Body of pancreas (tissue), 4 donors: Measurements from ENCODE around the gene SETDB2. TPM values are rescaled to one million over a fixed set of nuclear protein-coding genes. Genes with fewer than 3 reads are reported as not detected.

Experiments used
- ATAC-seq: fragments of 150-250 bp; one replicate; pipeline ENCODE4 v1.9.1; 2016
- DNase-seq, 4 donors: peaks; one replicate each; pipeline ENCODE4 v3.0.0-alpha.2; 2019
- H3K27ac ChIP-seq, 4 donors: fragments of 200-600 bp; sonication (generic); 1 replicate in 3 of 4; 2 replicates in 1 of 4; pipeline versions ENCODE4 v1.5.1 to v1.6.1; 2016 to 2019; ENCODE audit warnings: mild to moderate bottlenecking in 1 of 4, mixed read lengths in 1 of 4, moderate library complexity in 1 of 4
- H3K27me3 ChIP-seq, 2 donors: fragments of 200-600 bp; sonication (generic); one replicate each; pipeline ENCODE4 v1.6.0; 2016; ENCODE audit warnings: mild to moderate bottlenecking in 1 of 2
- H3K36me3 ChIP-seq, 2 donors: fragments of 200-600 bp; sonication (generic); replicated peaks in 1 of 2; 2 replicates each; pipeline ENCODE4 v1.5.1; 2016; ENCODE audit warnings: low read depth in 2 of 2; ENCODE audit not compliant: insufficient read depth in 1 of 2
- H3K4me1 ChIP-seq: fragments of 200-600 bp; sonication (generic); one replicate; pipeline ENCODE4 v1.6.0; 2016
- H3K4me3 ChIP-seq, 2 donors: fragments of 200-600 bp; sonication (generic); 1 replicate in 1 of 2; 2 replicates in 1 of 2; pipeline ENCODE4 v1.5.1; 2016 to 2019
- H3K9me3 ChIP-seq, 3 donors: fragments of 200-600 bp; sonication (generic); 1 replicate in 2 of 3; 2 replicates in 1 of 3; pipeline ENCODE4 v1.5.1; 2016
- POLR2A ChIP-seq, 3 donors: fragments of 450-650 bp; IDR thresholded peaks; one replicate each; pipeline ENCODE4 v1.6.1; 2016; ENCODE audit warnings: antibody characterized with exemption in 3 of 3, mild to moderate bottlenecking in 2 of 3
- WGBS, 2 donors: methylation state at CpG; one replicate each; pipeline ENCODE4 v1.1.5; 2017; 5-methylcytosine and 5-hydroxymethylcytosine counted together
- intact Hi-C: fragments of 100-400 bp; cut with DNase I; formaldehyde crosslinking; loops from one replicate; pipeline ENCODE4 v1.15.1; 2023
- total RNA-seq, 2 donors: library from RNA; depleted of rRNA; stranded (reverse); fragments of >200 nt; gene quantifications; one replicate each; pipeline ENCODE4 v1.1.0, GENCODE V29; 2016
- TF ChIP-seq, protein P1 (sequence below), 7 experiments: fragments of 450-650 bp in 4 of 7; fragments of 200-600 bp in 3 of 7; sonication (generic) in 3 of 7; IDR thresholded peaks; one replicate each; pipeline ENCODE4 v1.5.1; 2016 to 2019; ENCODE audit warnings: antibody characterized with exemption in 7 of 7

The SETDB2 gene
- total RNA-seq, 2 donors from 2014 or later, result 4.9 to 8.6 TPM

DNA sequence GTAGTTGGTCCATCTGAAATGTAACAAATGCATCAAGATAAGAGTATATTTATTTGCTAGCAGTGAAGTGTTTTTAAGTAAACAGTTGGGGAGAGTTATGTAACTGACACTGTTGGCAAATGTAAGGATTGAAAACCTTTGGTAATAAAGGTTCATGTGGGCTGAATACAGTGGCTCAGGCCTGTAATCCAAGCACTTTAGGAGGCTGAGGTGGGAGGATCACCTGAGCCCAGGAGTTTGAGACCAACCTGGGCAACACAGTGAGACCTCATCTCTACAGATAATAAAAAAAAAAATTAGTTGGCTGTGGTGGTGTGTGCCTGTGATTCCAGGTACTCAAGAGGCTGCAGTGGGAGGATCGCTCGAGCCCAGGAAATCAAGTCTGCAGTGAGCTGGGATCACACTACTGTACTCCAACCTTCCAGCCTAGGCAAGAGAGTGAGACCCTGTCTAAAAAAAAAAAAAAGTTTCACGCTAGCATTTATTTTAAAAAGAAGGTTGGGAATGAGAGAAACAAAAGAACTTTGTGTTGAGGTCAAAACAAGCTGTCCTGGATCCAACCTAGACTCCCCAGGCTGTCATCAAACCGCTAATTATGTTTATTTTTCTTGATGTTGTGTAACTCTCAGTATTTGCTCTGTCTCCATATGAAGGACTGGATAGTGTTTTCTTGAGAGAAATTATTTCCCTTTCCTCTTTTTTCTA, 20.7 kb downstream of the SETDB2 start:
- intact Hi-C loops, result no loop called here
- H3K36me3 ChIP-seq, result peaks cover 0 to 3% of the 10 kb centered on the region in 2 donors
- no peaks in the 10 kb centered on the region for H3K27me3 ChIP-seq
- WGBS, 2 donors, result 35 to 47% methylated on average over 4 of the region's 4 CpGs
- DNase-seq (peak in 1 of 4 donors; percentile 12), ATAC-seq (peak; percentile 69)
- no peak for TF ChIP-seq POLR2A (IDR thresholded peaks at IDR 0.05)
- TF ChIP-seq, protein P1, sequence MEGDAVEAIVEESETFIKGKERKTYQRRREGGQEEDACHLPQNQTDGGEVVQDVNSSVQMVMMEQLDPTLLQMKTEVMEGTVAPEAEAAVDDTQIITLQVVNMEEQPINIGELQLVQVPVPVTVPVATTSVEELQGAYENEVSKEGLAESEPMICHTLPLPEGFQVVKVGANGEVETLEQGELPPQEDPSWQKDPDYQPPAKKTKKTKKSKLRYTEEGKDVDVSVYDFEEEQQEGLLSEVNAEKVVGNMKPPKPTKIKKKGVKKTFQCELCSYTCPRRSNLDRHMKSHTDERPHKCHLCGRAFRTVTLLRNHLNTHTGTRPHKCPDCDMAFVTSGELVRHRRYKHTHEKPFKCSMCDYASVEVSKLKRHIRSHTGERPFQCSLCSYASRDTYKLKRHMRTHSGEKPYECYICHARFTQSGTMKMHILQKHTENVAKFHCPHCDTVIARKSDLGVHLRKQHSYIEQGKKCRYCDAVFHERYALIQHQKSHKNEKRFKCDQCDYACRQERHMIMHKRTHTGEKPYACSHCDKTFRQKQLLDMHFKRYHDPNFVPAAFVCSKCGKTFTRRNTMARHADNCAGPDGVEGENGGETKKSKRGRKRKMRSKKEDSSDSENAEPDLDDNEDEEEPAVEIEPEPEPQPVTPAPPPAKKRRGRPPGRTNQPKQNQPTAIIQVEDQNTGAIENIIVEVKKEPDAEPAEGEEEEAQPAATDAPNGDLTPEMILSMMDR (IDR thresholded peaks at IDR 0.05), result no peak
- peak overlapping the region in 3 of 4 donors; percentile 32 to 78 (median 40) for H3K27ac ChIP-seq
- no peak overlapping the region for H3K4me3 ChIP-seq
- H3K9me3 ChIP-seq, result no peaks in the 10 kb centered on the region
- peaks cover 31% of the 10 kb centered on the region for H3K4me1 ChIP-seq

DNA sequence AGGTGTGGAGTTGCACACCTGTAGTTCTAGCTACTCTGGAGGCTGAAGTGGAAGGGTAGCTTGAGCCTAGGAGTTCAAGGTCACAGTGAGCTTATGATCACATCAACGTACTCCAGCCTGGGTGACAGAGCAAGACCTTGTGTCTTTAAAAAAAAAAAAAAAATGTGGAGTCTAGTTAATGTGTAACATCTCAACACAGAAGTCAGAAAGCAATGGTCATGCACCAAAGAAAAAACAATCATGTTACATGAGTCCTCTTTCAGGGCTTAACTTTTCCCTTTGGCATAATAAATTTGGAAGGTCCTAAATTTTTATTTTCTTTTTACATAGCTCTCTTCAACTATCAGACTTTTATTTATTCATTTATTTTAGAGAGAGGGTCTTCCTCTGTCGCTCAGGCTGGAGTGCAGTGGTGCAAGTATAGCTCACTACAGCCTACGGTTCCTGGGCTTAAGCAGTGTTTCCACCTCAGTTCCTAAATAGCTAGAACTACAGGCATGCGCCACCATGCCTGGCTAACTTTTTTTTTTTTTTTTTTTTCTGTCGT, 22.3 kb downstream of the SETDB2 start:
- intact Hi-C loops, result no loop called here
- peak in 1 of 4 donors; percentile 48 for DNase-seq
- Histone ChIP-seq H3K36me3 (peaks cover 0 to 2% of the 10 kb centered on the region in 2 donors), H3K4me1 (peaks cover 31% of the 10 kb centered on the region), H3K9me3 (no peaks in the 10 kb centered on the region), H3K4me3 (no peak overlapping the region), H3K27me3 (no peaks in the 10 kb centered on the region), H3K27ac (peak overlapping the region in 3 of 4 donors; percentile 47 to 78 (median 63))
- WGBS, 2 donors, result 18 to 36% methylated on average over 5 of the region's 5 CpGs
- peak; percentile 83 for ATAC-seq
- TF ChIP-seq POLR2A (IDR thresholded peaks at IDR 0.05), result no peak
- TF ChIP-seq, protein P1 (IDR thresholded peaks at IDR 0.05), result no peak

DNA sequence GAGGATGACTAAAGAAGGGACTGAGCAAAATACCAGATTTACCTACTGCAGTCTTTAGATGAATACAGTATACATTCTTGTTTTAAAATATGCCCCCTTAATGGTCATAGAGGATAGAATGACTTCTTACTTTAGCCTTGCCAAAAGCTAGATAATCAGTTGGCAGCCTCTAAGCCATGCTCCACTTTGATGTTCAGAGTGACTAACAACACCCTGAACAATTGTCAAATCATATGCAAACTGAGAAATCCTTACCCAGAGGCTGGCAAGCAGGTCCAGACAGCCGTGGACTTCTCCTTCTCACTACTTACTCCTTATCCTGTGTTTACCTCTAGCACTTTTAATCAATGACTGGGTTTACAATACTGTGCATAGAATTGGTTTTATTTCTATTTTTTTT, 28.1 kb downstream of the SETDB2 start:
- peaks cover 0 to 8% of the 10 kb centered on the region in 2 donors for H3K36me3 ChIP-seq
- no peak overlapping the region for H3K27ac ChIP-seq
- 32 to 55% methylated on average over 1 of the region's 1 CpG for WGBS, 2 donors
- TF ChIP-seq POLR2A (IDR thresholded peaks at IDR 0.05), result no peak
- TF ChIP-seq, protein P1 (IDR thresholded peaks at IDR 0.05), result no peak
- no peak for ATAC-seq
- H3K4me1 ChIP-seq, result peaks cover 3% of the 10 kb centered on the region
- H3K9me3 ChIP-seq, result no peaks in the 10 kb centered on the region
- no peak for DNase-seq
- H3K27me3 ChIP-seq, result no peaks in the 10 kb centered on the region
- intact Hi-C loops, result no loop called here
- H3K4me3 ChIP-seq, result no peak overlapping the region

DNA sequence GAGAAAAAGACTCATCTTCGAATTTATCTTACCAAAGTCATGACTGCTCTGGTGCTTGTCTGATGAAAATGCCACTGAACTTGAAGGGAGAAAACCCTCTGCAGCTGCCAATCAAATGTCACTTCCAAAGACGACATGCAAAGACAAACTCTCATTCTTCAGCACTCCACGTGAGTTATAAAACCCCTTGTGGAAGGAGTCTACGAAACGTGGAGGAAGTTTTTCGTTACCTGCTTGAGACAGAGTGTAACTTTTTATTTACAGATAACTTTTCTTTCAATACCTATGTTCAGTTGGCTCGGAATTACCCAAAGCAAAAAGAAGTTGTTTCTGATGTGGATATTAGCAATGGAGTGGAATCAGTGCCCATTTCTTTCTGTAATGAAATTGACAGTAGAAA, 32.5 kb downstream of the SETDB2 start:
- intact Hi-C loops, result no loop called here
- H3K27me3 ChIP-seq, result no peaks in the 10 kb centered on the region
- ATAC-seq, result no peak
- no peaks in the 10 kb centered on the region for H3K4me1 ChIP-seq
- H3K9me3 ChIP-seq, result no peaks in the 10 kb centered on the region
- 90 to 93% methylated on average over 7 of the region's 7 CpGs for WGBS, 2 donors
- no peak overlapping the region for H3K27ac ChIP-seq
- peaks cover 0 to 10% of the 10 kb centered on the region in 2 donors for H3K36me3 ChIP-seq
- DNase-seq, result no peak
- TF ChIP-seq, protein P1 (IDR thresholded peaks at IDR 0.05), result no peak
- TF ChIP-seq POLR2A (IDR thresholded peaks at IDR 0.05), result no peak
- H3K4me3 ChIP-seq, result no peak overlapping the region
